Stimulated activated CD8-positive, alpha-beta memory T cell treated with anti-CD3 and anti-CD28 coated beads, Interleukin-4, amount 100 ng/mL, for 4 hours (primary cell): ENCODE measurements around the gene KLHL1.

Experiments used
- DNase-seq, 2 donors: peaks; one replicate each; pipeline ENCODE4 v3.0.0-alpha.2; 2020; ENCODE audit warnings: low read depth in 2 of 2, low spot score in 1 of 2

KLHL1 gene

GRCh38 chr13:70022646-70023045, 85.6 kb downstream of the KLHL1 start:
- DNase-seq = no peak

GRCh38 chr13:70016116-70016515, 92.1 kb downstream of the KLHL1 start:
- no peak for DNase-seq

- no peak for DNase-seq
Observed at GRCh38 chr13:70014337-70014736, 93.9 kb downstream of the KLHL1 start.

- no peak for DNase-seq
Observed at GRCh38 chr13:69999875-70000274, 108.4 kb downstream of the KLHL1 start.

- DNase-seq = no peak
Observed at GRCh38 chr13:69997061-69997460, 111.2 kb downstream of the KLHL1 start.

GRCh38 chr13:69980799-69981198, 127.5 kb downstream of the KLHL1 start:
- DNase-seq = no peak

GRCh38 chr13:69975496-69975895, 132.8 kb downstream of the KLHL1 start:
- DNase-seq = no peak

- no peak for DNase-seq
Observed at GRCh38 chr13:69970520-69970919, 137.7 kb downstream of the KLHL1 start.

- no peak for DNase-seq
Observed at GRCh38 chr13:69959046-69959445, 149.2 kb downstream of the KLHL1 start.

- DNase-seq = no peak
Observed at GRCh38 chr13:69956839-69957238, 151.4 kb downstream of the KLHL1 start.

- DNase-seq = no peak
Observed at GRCh38 chr13:69956349-69956748, 151.9 kb downstream of the KLHL1 start.

GRCh38 chr13:69955271-69955670, 153.0 kb downstream of the KLHL1 start:
- no peak for DNase-seq

- DNase-seq = no peak
Observed at GRCh38 chr13:69951412-69951811, 156.8 kb downstream of the KLHL1 start.

- DNase-seq = no peak
Observed at GRCh38 chr13:69950160-69950559, 158.1 kb downstream of the KLHL1 start.

- no peak for DNase-seq
Observed at GRCh38 chr13:69948016-69948415, 160.2 kb downstream of the KLHL1 start.

GRCh38 chr13:69947582-69947981, 160.7 kb downstream of the KLHL1 start:
- no peak for DNase-seq

GRCh38 chr13:69946511-69946910, 161.7 kb downstream of the KLHL1 start:
- no peak for DNase-seq

- DNase-seq = no peak
Observed at GRCh38 chr13:69935043-69935442, 173.2 kb downstream of the KLHL1 start.

- no peak for DNase-seq
Observed at GRCh38 chr13:69928262-69928661, 180.0 kb downstream of the KLHL1 start.

- no peak for DNase-seq
Observed at GRCh38 chr13:69921156-69921555, 187.1 kb downstream of the KLHL1 start.

GRCh38 chr13:69912630-69913029, 195.6 kb downstream of the KLHL1 start:
- no peak for DNase-seq

- no peak for DNase-seq
Observed at GRCh38 chr13:69910800-69911199, 197.5 kb downstream of the KLHL1 start.

- no peak for DNase-seq
Observed at GRCh38 chr13:69904784-69905183, 203.5 kb downstream of the KLHL1 start.

- DNase-seq = no peak
Observed at GRCh38 chr13:69903081-69903480, 205.2 kb downstream of the KLHL1 start.
